PFSK-1 (cell line): Measurements from ENCODE around the gene E2F7.

Experiments used
- FOXP2 ChIP-seq: optimal IDR thresholded peaks from 2 replicates; pipeline ENCODE3; 2011; ENCODE audit warnings: borderline replicate concordance, control low read depth, inconsistent platforms; ENCODE audit not compliant: insufficient read depth; ENCODE audit errors: extremely low read length, extremely low read depth
- POLR2AphosphoS5 ChIP-seq: IDR thresholded peaks from 2 replicates; pipeline ENCODE4 v1.6.1; 2012; ENCODE audit warnings: low read depth, mild to moderate bottlenecking, control low read depth, low read length, moderate library complexity
- SIN3A ChIP-seq: IDR thresholded peaks from 2 replicates; pipeline ENCODE4 v1.6.1; 2012; ENCODE audit warnings: mild to moderate bottlenecking, low read length, moderate library complexity, borderline replicate concordance; ENCODE audit not compliant: insufficient read depth
- TAF1 ChIP-seq: IDR thresholded peaks from 2 replicates; pipeline ENCODE4 v1.6.1; 2012; ENCODE audit warnings: low read length, control low read depth, borderline replicate concordance; ENCODE audit not compliant: insufficient read depth
- TF ChIP-seq, protein P1 (sequence below), 2 experiments: IDR thresholded peaks; 2 replicates each; pipeline versions ENCODE4 v1.6.1 to v1.8.0; 2011 to 2012; ENCODE audit warnings: low read depth in 2 of 2, low read length in 2 of 2, control low read depth in 1 of 2, inconsistent platforms in 1 of 2, mild to moderate bottlenecking in 1 of 2, moderate library complexity in 1 of 2; ENCODE audit not compliant: insufficient read depth in 1 of 2

E2F7 gene

DNA sequence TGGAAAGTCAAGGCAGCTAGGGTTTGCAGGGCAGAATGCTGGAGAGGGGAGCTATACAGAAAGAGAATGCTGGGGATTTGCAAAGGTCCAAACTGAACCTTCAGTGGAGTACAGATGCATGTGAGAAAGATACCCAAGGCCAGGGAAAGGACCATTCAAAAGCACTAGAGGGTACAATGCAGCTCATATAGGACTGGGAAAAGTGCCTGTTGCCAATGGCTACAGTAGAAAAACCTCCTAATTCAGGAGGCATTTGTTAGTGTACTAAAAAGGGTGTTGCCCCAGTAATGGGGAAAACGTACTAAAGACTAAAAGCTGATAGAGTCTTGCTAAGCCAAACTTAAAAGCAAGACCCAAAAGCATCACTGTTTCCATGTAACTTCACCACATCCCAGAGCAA lies 30.1 kb downstream of the E2F7 start:
- TF ChIP-seq, protein P1, sequence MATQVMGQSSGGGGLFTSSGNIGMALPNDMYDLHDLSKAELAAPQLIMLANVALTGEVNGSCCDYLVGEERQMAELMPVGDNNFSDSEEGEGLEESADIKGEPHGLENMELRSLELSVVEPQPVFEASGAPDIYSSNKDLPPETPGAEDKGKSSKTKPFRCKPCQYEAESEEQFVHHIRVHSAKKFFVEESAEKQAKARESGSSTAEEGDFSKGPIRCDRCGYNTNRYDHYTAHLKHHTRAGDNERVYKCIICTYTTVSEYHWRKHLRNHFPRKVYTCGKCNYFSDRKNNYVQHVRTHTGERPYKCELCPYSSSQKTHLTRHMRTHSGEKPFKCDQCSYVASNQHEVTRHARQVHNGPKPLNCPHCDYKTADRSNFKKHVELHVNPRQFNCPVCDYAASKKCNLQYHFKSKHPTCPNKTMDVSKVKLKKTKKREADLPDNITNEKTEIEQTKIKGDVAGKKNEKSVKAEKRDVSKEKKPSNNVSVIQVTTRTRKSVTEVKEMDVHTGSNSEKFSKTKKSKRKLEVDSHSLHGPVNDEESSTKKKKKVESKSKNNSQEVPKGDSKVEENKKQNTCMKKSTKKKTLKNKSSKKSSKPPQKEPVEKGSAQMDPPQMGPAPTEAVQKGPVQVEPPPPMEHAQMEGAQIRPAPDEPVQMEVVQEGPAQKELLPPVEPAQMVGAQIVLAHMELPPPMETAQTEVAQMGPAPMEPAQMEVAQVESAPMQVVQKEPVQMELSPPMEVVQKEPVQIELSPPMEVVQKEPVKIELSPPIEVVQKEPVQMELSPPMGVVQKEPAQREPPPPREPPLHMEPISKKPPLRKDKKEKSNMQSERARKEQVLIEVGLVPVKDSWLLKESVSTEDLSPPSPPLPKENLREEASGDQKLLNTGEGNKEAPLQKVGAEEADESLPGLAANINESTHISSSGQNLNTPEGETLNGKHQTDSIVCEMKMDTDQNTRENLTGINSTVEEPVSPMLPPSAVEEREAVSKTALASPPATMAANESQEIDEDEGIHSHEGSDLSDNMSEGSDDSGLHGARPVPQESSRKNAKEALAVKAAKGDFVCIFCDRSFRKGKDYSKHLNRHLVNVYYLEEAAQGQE (IDR thresholded peaks at IDR 0.05; ENCODE audit: insufficient read depth in 1 of 2, low read depth in 2 of 2, low read length in 2 of 2) = no peak

DNA sequence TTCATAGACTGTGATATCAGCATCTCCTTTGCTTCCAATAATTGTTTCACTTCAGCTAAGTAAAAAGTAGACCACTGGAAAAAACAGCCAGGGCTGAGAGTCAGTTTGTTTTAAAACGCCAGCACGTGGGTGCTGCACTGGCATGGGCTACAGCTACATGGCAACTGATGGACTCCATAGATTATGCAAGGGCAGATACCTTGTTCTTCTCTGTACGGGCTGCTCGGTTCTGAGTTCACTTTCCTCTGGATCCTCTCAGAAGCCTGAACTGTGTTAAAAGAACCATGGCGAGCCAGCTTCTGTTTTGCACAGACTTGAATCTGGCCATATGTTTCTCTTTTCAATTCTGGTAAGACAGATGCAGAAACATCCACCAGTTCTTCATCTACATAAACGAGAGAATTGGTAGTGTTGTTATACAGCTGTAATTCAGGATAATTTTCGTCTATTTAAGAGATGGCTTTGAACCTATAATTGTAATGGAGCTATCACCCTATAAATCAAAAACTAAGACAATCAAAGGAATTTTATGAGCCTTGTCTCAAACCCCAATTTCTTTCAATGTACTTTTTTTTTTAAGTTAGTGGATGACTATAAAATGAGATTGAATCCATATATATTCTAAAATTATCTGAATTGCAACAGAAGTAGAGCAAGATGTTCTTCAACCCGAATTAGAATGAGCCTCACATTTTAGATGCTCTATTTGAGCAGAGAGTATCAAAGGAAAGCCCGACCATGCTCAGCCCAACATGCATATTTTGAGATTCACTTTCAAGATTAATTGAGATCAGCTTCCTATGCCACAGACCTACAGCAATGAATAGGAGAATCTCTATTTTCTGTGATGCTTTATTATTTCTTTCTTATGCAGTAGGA lies 31.5 kb downstream of the E2F7 start:
- TF ChIP-seq SIN3A (no peak), TAF1 (no peak), POLR2AphosphoS5 (no peak), FOXP2 (no peak)
- TF ChIP-seq, protein P1 (IDR thresholded peaks at IDR 0.05; ENCODE audit: insufficient read depth in 1 of 2, low read depth in 2 of 2, low read length in 2 of 2) = no peak

DNA sequence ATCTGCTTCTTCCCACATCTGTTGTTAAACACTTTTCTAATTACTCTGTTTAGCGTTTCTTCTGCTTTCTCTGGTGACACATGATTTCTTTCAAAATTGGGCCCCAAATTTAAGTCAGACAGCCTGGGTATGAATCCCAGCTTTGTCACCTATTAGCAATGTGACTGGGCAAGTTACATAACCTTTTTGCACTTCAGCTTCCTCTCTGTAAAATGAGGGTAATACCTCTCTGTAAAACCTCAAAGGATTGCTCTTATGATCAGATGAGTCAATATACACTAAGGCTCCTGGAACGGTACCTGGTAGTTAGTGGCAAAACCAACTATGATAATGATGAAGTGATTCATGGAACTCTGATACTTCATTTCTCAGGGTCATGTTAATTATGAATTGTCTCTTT lies 33.0 kb downstream of the E2F7 start:
- TF ChIP-seq SIN3A (no peak), POLR2AphosphoS5 (no peak)

DNA sequence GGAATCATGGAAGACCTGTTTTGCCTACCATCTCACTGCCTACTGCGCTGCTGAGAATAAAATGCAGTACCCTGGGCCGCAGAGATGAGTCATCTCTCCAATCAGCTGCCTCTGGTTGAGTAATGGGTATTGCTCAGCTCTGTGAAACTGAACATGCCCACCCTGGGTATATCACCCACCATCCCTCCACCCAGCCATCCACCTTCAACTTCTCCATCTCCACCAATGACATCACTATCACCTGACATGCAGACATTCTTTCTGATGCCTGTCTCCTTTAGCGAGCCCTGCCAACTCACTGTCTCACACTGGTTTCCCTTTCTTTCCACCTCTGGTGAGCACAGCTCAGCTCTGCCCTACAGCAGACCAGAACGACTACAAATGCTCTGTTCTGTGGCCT lies 33.6 kb downstream of the E2F7 start:
- TF ChIP-seq TAF1 = no peak
- TF ChIP-seq SIN3A = no peak
- no peak for TF ChIP-seq POLR2AphosphoS5
- TF ChIP-seq, protein P1 (IDR thresholded peaks at IDR 0.05; ENCODE audit: insufficient read depth in 1 of 2, low read depth in 2 of 2, low read length in 2 of 2) = no peak
- no peak for TF ChIP-seq FOXP2

DNA sequence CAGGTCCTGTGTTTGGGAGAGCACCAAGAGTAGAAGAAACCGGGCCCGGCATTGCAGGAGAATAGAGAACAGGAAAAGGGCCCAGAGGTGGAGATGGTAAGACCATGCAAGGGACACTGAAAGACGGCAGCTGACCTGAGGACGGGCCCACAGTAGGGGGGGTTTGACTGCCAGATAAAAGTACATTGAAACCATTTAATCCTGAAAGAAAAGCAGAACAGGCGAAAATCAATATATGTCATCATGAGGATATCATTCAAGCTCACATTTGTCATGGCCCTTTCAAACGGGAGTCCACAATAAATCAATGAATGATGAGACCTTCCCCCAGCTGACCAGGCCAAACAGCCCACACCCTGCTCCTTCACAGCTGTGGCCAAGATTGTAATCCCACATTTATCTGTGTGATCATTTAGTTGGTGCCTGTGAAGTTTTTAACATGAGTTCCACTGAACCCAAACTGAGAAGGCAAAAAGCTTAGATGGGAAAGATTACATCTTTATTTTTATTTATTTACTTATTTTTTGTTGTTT lies 39.5 kb downstream of the E2F7 start:
- TF ChIP-seq TAF1 (no peak), POLR2AphosphoS5 (no peak), FOXP2 (no peak), SIN3A (no peak)
- TF ChIP-seq, protein P1 (IDR thresholded peaks at IDR 0.05; ENCODE audit: insufficient read depth in 1 of 2, low read depth in 2 of 2, low read length in 2 of 2) = no peak
